Measurements from ENCODE around the gene SMURF2.

The SMURF2 gene

GRCh38 chr17:64515829-64516228, 146.3 kb downstream of the SMURF2 start:
- no peak overlapping the region for H3K4me2 ChIP-seq (ENCODE audit: low read length)
- no peak for TF ChIP-seq CTCF (IDR thresholded peaks at IDR 0.05)
- H3K9me3 ChIP-seq (ENCODE audit: control insufficient read depth, low read length), result no peaks in the 10 kb centered on the region

GRCh38 chr17:64515419-64515818, 146.7 kb downstream of the SMURF2 start:
- Histone ChIP-seq H3K9ac (no peak overlapping the region), H3K36me3 (ENCODE audit: control insufficient read depth, insufficient read depth, low read length) (no peaks in the 10 kb centered on the region), H3K4me2 (ENCODE audit: low read length) (no peak overlapping the region), H2AFZ (no peak overlapping the region), H3K79me2 (peaks cover 27% of the 10 kb centered on the region), H3K27me3 (ENCODE audit: control insufficient read depth, insufficient read depth, low read length) (no peaks in the 10 kb centered on the region), H3K4me3 (ENCODE audit: low read depth, low read length) (no peak overlapping the region), H3K4me1 (no peaks in the 10 kb centered on the region), H3K27ac (no peak overlapping the region), H3K9me3 (ENCODE audit: control insufficient read depth, low read length) (no peaks in the 10 kb centered on the region)
- no peak for TF ChIP-seq CTCF (IDR thresholded peaks at IDR 0.05)

More at GRCh38 chr17:64515829-64516228, 146.3 kb downstream of the SMURF2 start:
- H3K9ac ChIP-seq, result no peak overlapping the region
- H2AFZ ChIP-seq, result no peak overlapping the region
- no peak overlapping the region for H3K4me3 ChIP-seq (ENCODE audit: low read depth, low read length)
- H3K4me1 ChIP-seq, result no peaks in the 10 kb centered on the region
- H3K36me3 ChIP-seq (ENCODE audit: control insufficient read depth, insufficient read depth, low read length), result no peaks in the 10 kb centered on the region
- H3K79me2 ChIP-seq, result peaks cover 25% of the 10 kb centered on the region
- H3K27me3 ChIP-seq (ENCODE audit: control insufficient read depth, insufficient read depth, low read length), result no peaks in the 10 kb centered on the region
- no peak overlapping the region for H3K27ac ChIP-seq

- no peak overlapping the region for H3K27ac ChIP-seq
- H3K79me2 ChIP-seq, result peaks cover 51% of the 10 kb centered on the region
- no peak overlapping the region for H2AFZ ChIP-seq
- H3K27me3 ChIP-seq (ENCODE audit: control insufficient read depth, insufficient read depth, low read length), result no peaks in the 10 kb centered on the region
- no peak for TF ChIP-seq CTCF (IDR thresholded peaks at IDR 0.05)
- H3K4me2 ChIP-seq (ENCODE audit: low read length), result no peak overlapping the region
- no peaks in the 10 kb centered on the region for H3K9me3 ChIP-seq (ENCODE audit: control insufficient read depth, low read length)
- H3K36me3 ChIP-seq (ENCODE audit: control insufficient read depth, insufficient read depth, low read length), result no peaks in the 10 kb centered on the region
- no peak overlapping the region for H3K9ac ChIP-seq
- no peak overlapping the region for H3K4me3 ChIP-seq (ENCODE audit: low read depth, low read length)
- peaks cover 6% of the 10 kb centered on the region for H3K4me1 ChIP-seq
Measured at GRCh38 chr17:64509179-64509578, 152.9 kb downstream of the SMURF2 start.

GRCh38 chr17:64508683-64509082, 153.4 kb downstream of the SMURF2 start:
- Histone ChIP-seq H3K27me3 (ENCODE audit: control insufficient read depth, insufficient read depth, low read length) (no peaks in the 10 kb centered on the region), H3K4me1 (peaks cover 11% of the 10 kb centered on the region), H3K9me3 (ENCODE audit: control insufficient read depth, low read length) (no peaks in the 10 kb centered on the region), H2AFZ (no peak overlapping the region), H3K27ac (no peak overlapping the region), H3K4me2 (ENCODE audit: low read length) (no peak overlapping the region), H3K36me3 (ENCODE audit: control insufficient read depth, insufficient read depth, low read length) (no peaks in the 10 kb centered on the region), H3K79me2 (peaks cover 55% of the 10 kb centered on the region), H3K9ac (no peak overlapping the region), H3K4me3 (ENCODE audit: low read depth, low read length) (peak overlapping the region; percentile 100)
- TF ChIP-seq CTCF (IDR thresholded peaks at IDR 0.05), result no peak

GRCh38 chr17:64507413-64507782, 154.7 kb downstream of the SMURF2 start:
- TF ChIP-seq CTCF (IDR thresholded peaks at IDR 0.05), result peak; percentile 43
- no peaks in the 10 kb centered on the region for H3K27me3 ChIP-seq (ENCODE audit: control insufficient read depth, insufficient read depth, low read length)
- no peaks in the 10 kb centered on the region for H3K36me3 ChIP-seq (ENCODE audit: control insufficient read depth, insufficient read depth, low read length)
- H2AFZ ChIP-seq, result peak overlapping the region; percentile 76
- H3K27ac ChIP-seq, result peak overlapping the region; percentile 99
- H3K4me3 ChIP-seq (ENCODE audit: low read depth, low read length), result peak overlapping the region; percentile 100
- peak overlapping the region; percentile 75 for H3K4me2 ChIP-seq (ENCODE audit: low read length)
- H3K9me3 ChIP-seq (ENCODE audit: control insufficient read depth, low read length), result no peaks in the 10 kb centered on the region
- H3K4me1 ChIP-seq, result peaks cover 21% of the 10 kb centered on the region
- H3K79me2 ChIP-seq, result peaks cover 57% of the 10 kb centered on the region
- H3K9ac ChIP-seq, result peak overlapping the region; percentile 49

All from parathyroid adenoma (tissue), 2 donors.